ENCODE data around the gene DYNC2LI1.
A peak's percentile ranks its signal among the peaks of the same experiment; 100 is the strongest.
"Not testable (repeated sequence)": the region's sequence is repeated elsewhere in the genome, so short reads cannot be mapped to it uniquely, and the experiment has no call there.

DYNC2LI1 gene

GRCh38 chr2:43773876-43774613 lies at the start of gene DYNC2LI1:
TSS of gene DYNC2LI1 (plus strand) at chr2:43774039. CDS start at chr2:43774139, 100 bp downstream.
- DNase-seq (ENCODE audit: low read depth) = peak; percentile 50
- TF ChIP-seq CTCF (IDR thresholded peaks at IDR 0.05; ENCODE audit: low read depth, low read length, missing control alignments) = no peak
- peak within 1 kb of the TSS; percentile 69 for H3K4me3 ChIP-seq (ENCODE audit: low read depth, low read length)

DNA sequence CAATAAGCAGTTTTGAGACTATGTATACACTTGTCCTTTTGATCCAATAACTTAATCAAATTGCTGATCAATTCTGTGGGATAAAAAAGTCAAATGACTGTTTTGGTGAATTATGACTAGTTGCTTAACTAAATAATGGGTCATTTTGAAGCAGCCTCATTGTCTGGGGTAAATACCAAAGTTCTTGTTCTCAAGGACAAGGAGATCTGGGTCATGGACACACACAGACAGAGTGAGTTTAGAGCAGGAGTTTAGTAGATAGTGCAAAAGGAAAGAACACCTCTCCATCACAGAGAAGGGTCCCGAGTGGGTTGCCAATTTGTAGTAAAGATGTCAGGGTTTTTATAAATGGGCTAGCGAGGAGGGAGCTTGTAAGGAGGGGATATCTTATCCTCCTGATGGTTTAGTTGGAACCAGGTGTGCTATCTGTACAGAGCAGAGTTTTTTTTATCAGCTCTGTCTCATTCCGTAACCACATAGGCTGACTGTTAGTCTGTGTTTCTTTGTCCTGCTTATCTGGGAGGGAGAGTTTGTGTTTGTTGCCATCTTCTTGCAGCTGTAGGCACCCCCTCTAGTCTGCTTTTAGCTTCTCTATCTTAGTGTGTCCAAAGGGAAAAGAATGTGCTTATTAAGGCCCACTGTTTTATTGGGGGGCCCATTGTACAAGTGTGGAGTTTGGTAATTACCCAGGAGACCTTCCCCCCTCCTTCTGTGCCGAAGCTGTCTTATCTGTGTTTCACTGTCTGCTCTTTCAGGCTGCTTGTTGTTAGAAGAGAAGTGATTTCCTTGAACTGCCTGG lies 48.9 kb upstream of the DYNC2LI1 start:
- no peak for DNase-seq (ENCODE audit: low read depth)

DNA sequence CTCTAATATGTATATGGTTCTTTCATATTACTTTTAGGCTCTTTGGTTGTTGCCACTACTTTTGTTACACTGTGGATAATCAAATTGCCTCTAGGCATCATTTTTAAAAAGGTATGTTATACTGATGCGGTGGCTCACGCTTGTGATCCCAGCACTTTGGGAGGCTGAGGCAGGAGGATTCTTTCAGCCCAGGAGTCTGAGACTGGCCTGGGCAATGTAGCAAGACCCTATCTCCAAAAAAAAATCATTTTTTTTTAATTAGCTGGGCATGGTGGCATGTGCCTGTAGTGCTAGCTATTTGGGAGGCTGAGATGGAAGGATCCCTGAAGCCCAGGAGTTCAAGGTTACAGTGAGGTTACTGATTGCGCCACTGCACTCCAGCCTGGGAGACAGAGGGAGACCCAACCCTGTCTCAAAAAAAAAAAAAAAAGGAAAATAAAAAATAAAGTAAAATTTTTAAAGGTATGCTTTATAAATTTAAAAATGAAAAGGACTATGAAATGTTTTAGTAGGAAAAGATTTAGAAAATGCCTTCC lies 48.1 kb upstream of the DYNC2LI1 start:
- H3K4me3 ChIP-seq (ENCODE audit: low read depth, low read length) = no peak overlapping the region
- TF ChIP-seq CTCF (IDR thresholded peaks at IDR 0.05; ENCODE audit: low read depth, low read length, missing control alignments) = no peak
- no peak for DNase-seq (ENCODE audit: low read depth)

More for the DNA sequence above, 48.9 kb upstream of the DYNC2LI1 start:
- no peak for TF ChIP-seq CTCF (IDR thresholded peaks at IDR 0.05; ENCODE audit: low read depth, low read length, missing control alignments)
- no peak overlapping the region for H3K4me3 ChIP-seq (ENCODE audit: low read depth, low read length)

DNA sequence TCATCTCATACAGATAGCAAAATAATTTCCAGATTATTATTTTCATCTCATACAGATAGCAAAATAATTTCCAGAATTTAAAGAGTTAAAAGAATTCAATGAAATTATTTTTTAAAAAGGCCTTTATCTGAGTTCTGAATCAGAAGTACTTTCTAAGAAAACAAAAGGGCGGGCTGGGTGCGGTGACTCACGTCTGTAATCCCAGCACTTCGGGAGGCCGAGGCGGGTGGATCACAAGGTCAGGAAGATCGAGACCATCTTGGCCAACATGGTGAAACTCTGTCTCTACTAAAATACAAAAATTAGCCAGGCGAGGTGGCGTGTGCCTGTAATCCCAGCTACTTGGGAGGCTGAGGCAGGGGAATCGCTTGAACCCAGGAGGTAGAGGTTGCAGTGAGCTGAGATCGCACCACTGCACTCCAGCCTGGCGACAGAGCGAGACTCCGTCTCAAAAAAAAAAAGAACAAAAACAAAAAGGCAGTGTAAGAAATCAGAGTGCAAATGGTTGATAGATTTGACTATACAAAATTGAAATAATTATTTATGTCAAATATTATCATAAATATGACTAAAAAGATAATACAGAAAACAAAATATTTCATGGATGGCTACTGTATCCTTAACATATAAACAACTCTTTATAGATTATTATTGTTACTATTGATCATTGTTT lies 46.7 kb upstream of the DYNC2LI1 start:
- not testable (repeated sequence) for H3K4me3 ChIP-seq (ENCODE audit: low read depth, low read length); DNase-seq (ENCODE audit: low read depth)

GRCh38 chr2:43727634-43728014 lies 46.2 kb upstream of the DYNC2LI1 start:
- DNase-seq (ENCODE audit: low read depth) = no peak
- no peak for TF ChIP-seq CTCF (IDR thresholded peaks at IDR 0.05; ENCODE audit: low read depth, low read length, missing control alignments)
- H3K4me3 ChIP-seq (ENCODE audit: low read depth, low read length) = no peak overlapping the region

- no peak for DNase-seq (ENCODE audit: low read depth)
- TF ChIP-seq CTCF (IDR thresholded peaks at IDR 0.05; ENCODE audit: low read depth, low read length, missing control alignments) = no peak
- H3K4me3 ChIP-seq (ENCODE audit: low read depth, low read length) = no peak overlapping the region
Observed at GRCh38 chr2:43729491-43730174, 44.2 kb upstream of the DYNC2LI1 start.

All from GM12864 (cell line).